Measurements from ENCODE around the gene MEF2D. TPM values are rescaled to one million over a fixed set of nuclear protein-coding genes. Genes with fewer than 3 reads are reported as not detected.

MEF2D gene
- total RNA-seq, 1 donor from 2014 or later, result 10.6 TPM

- no peak for TF ChIP-seq CTCF (conservative IDR thresholded peaks at IDR 0.05; ENCODE audit: low read depth, low read length)
- H3K4me3 ChIP-seq (ENCODE audit: low read depth, low read length), result peak overlapping the region; percentile 98
- no peak for DNase-seq (ENCODE audit: low read depth)
These were observed 2.0 kb downstream of the MEF2D start for GRCh38 chr1:156498432-156499193.

GRCh38 chr1:156497743-156498431 lies 2.7 kb downstream of the MEF2D start:
- no peak for DNase-seq (ENCODE audit: low read depth)
- H3K4me3 ChIP-seq (ENCODE audit: low read depth, low read length), result peak overlapping the region; percentile 98
- TF ChIP-seq CTCF (conservative IDR thresholded peaks at IDR 0.05; ENCODE audit: low read depth, low read length), result no peak

GRCh38 chr1:156497078-156497742 lies 3.4 kb downstream of the MEF2D start:
- H3K4me3 ChIP-seq (ENCODE audit: low read depth, low read length), result no peak overlapping the region
- TF ChIP-seq CTCF (conservative IDR thresholded peaks at IDR 0.05; ENCODE audit: low read depth, low read length), result no peak
- no peak for DNase-seq (ENCODE audit: low read depth)

- no peak for DNase-seq (ENCODE audit: low read depth)
- no peak overlapping the region for H3K4me3 ChIP-seq (ENCODE audit: low read depth, low read length)
- no peak for TF ChIP-seq CTCF (conservative IDR thresholded peaks at IDR 0.05; ENCODE audit: low read depth, low read length)
These were observed 4.3 kb downstream of the MEF2D start for GRCh38 chr1:156496211-156496761.

- DNase-seq (ENCODE audit: low read depth), result no peak
- TF ChIP-seq CTCF (conservative IDR thresholded peaks at IDR 0.05; ENCODE audit: low read depth, low read length), result no peak
- H3K4me3 ChIP-seq (ENCODE audit: low read depth, low read length), result no peak overlapping the region
These were observed 5.0 kb downstream of the MEF2D start for GRCh38 chr1:156495401-156496140.

GRCh38 chr1:156494309-156494895 lies 6.2 kb downstream of the MEF2D start:
- no peak overlapping the region for H3K4me3 ChIP-seq (ENCODE audit: low read depth, low read length)
- no peak for TF ChIP-seq CTCF (conservative IDR thresholded peaks at IDR 0.05; ENCODE audit: low read depth, low read length)
- DNase-seq (ENCODE audit: low read depth), result no peak
